Osteoblast (primary cell): ENCODE data around the gene TCF7L1. TPM values are rescaled to one million over a fixed set of nuclear protein-coding genes. Genes with fewer than 3 reads are reported as not detected.

Experiments used
- DNase-seq: peaks from one replicate; pipeline ENCODE4 v3.0.0; 2011; ENCODE audit warnings: low spot score, mixed read lengths; ENCODE audit not compliant: insufficient read length; ENCODE audit errors: missing footprints
- H2AFZ ChIP-seq: 2 replicates; pipeline ENCODE4 v1.6.0; 2011; ENCODE audit warnings: mild to moderate bottlenecking, low read length
- H3K27ac ChIP-seq: 2 replicates; pipeline ENCODE4 v1.5.1; 2011; ENCODE audit warnings: mild to moderate bottlenecking, low read depth, low read length, moderate library complexity
- H3K27me3 ChIP-seq: 2 replicates; pipeline ENCODE4 v1.6.0; 2012; ENCODE audit warnings: mild to moderate bottlenecking, control low read depth, inconsistent platforms, low read length, moderate library complexity; ENCODE audit not compliant: insufficient read depth
- H3K36me3 ChIP-seq: 2 replicates; pipeline ENCODE4 v1.5.1; 2011; ENCODE audit warnings: mild to moderate bottlenecking, low read length, control low read depth, moderate library complexity; ENCODE audit not compliant: insufficient read depth
- H3K4me1 ChIP-seq: 2 replicates; pipeline ENCODE4 v1.5.1; 2011; ENCODE audit warnings: mild to moderate bottlenecking, low read length, control low read depth, moderate library complexity; ENCODE audit not compliant: insufficient read depth
- H3K4me2 ChIP-seq: 2 replicates; pipeline ENCODE4 v1.6.0; 2011; ENCODE audit warnings: mild to moderate bottlenecking, low read length; ENCODE audit not compliant: insufficient read depth
- H3K4me3 ChIP-seq: fragments of 200-600 bp; sonication (generic); 3 replicates; pipeline ENCODE4 v1.5.1; 2012; ENCODE audit warnings: mild to moderate bottlenecking, low read length, inconsistent platforms; ENCODE audit not compliant: insufficient read depth
- H3K79me2 ChIP-seq: 2 replicates; pipeline ENCODE4 v1.6.0; 2012; ENCODE audit warnings: mild to moderate bottlenecking, low read length, control low read depth, inconsistent platforms; ENCODE audit not compliant: insufficient read depth
- H3K9me3 ChIP-seq: 2 replicates; pipeline ENCODE4 v1.5.1; 2011; ENCODE audit warnings: low read depth, low read length, control low read depth
- H4K20me1 ChIP-seq: 2 replicates; pipeline ENCODE4 v1.6.0; 2012; ENCODE audit warnings: mild to moderate bottlenecking, low read length, control low read depth; ENCODE audit not compliant: insufficient read depth
- total RNA-seq: library from RNA; depleted of rRNA; stranded (reverse); fragments of >200 nt; gene quantifications from 2 replicates; pipeline ENCODE4 v1.2.3, GENCODE V29; 2012
- TF ChIP-seq, protein P1 (sequence below): IDR thresholded peaks from 2 replicates; pipeline ENCODE4 v1.5.1; 2011; ENCODE audit warnings: mild to moderate bottlenecking, low read depth, low read length, moderate library complexity; ENCODE audit errors: extremely low read depth

Gene TCF7L1
- total RNA-seq, 1 donor = 2.5 TPM

DNA sequence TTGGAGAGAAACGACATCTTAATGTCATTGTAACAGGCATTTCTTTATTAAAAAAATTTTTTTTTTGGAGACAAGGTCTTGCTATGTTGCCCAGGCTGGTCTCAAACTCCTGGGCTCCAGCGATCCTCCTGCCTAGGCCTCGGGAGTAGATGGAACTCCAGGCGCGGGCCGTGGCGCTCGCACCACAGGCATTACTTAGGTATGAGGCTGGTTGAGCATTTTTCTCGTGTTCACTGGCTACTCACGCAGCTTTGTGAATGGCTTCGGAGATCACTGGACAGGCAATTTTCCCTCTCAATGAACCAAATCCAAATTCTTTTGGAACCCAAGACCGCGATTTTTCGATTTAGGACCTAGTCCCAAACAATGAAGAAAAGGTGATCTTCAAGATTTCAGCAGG lies 795 bp upstream of the TCF7L1 start:
- Histone ChIP-seq H3K27ac (no peak overlapping the region), H3K79me2 (peaks cover 36% of the 10 kb centered on the region), H3K27me3 (no peaks in the 10 kb centered on the region), H4K20me1 (peaks cover 9% of the 10 kb centered on the region), H3K4me1 (peaks cover 15% of the 10 kb centered on the region), H3K36me3 (no peaks in the 10 kb centered on the region), H3K4me3 (peak overlapping the region; percentile 85), H3K9me3 (no peaks in the 10 kb centered on the region), H2AFZ (peak overlapping the region; percentile 53), H3K4me2 (peak overlapping the region; percentile 78)
- DNase-seq = no peak
- TF ChIP-seq, protein P1, sequence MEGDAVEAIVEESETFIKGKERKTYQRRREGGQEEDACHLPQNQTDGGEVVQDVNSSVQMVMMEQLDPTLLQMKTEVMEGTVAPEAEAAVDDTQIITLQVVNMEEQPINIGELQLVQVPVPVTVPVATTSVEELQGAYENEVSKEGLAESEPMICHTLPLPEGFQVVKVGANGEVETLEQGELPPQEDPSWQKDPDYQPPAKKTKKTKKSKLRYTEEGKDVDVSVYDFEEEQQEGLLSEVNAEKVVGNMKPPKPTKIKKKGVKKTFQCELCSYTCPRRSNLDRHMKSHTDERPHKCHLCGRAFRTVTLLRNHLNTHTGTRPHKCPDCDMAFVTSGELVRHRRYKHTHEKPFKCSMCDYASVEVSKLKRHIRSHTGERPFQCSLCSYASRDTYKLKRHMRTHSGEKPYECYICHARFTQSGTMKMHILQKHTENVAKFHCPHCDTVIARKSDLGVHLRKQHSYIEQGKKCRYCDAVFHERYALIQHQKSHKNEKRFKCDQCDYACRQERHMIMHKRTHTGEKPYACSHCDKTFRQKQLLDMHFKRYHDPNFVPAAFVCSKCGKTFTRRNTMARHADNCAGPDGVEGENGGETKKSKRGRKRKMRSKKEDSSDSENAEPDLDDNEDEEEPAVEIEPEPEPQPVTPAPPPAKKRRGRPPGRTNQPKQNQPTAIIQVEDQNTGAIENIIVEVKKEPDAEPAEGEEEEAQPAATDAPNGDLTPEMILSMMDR = no peak

DNA sequence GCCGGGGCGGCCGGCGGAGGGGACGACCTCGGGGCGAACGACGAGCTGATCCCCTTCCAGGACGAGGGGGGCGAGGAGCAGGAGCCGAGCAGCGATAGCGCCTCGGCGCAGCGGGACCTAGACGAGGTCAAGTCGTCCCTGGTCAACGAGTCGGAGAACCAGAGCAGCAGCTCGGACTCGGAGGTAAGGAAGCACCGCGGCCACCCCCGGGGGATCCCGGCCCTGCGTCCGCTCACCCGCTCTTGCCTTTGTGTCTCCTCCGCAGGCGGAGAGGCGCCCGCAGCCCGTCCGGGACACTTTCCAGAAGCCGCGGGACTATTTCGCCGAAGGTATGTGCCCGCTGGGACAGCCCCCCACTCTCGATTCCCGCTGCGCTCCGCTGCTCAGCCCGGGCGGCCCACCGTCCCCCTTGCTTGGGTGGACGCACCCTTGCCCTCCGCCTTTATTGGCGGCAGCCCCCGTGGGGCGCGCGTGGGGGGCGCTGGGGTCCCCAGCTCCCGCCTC lies 611 bp downstream of the TCF7L1 start:
- peak overlapping the region; percentile 66 for H2AFZ ChIP-seq
- H3K9me3 ChIP-seq = no peaks in the 10 kb centered on the region
- H3K4me3 ChIP-seq = peak overlapping the region; percentile 85
- peak; percentile 95 for DNase-seq
- peaks cover 40% of the 10 kb centered on the region for H3K79me2 ChIP-seq
- TF ChIP-seq, protein P1 = no peak
- H3K36me3 ChIP-seq = no peaks in the 10 kb centered on the region
- peaks cover 15% of the 10 kb centered on the region for H3K4me1 ChIP-seq
- H3K27me3 ChIP-seq = no peaks in the 10 kb centered on the region
- no peak overlapping the region for H3K27ac ChIP-seq
- peak overlapping the region; percentile 81 for H3K4me2 ChIP-seq
- H4K20me1 ChIP-seq = peaks cover 16% of the 10 kb centered on the region

- Histone ChIP-seq H3K36me3 (no peaks in the 10 kb centered on the region), H3K4me3 (peak overlapping the region; percentile 85), H3K27ac (no peak overlapping the region), H4K20me1 (peaks cover 16% of the 10 kb centered on the region), H3K4me1 (peaks cover 15% of the 10 kb centered on the region), H3K27me3 (no peaks in the 10 kb centered on the region), H2AFZ (peak overlapping the region; percentile 66), H3K9me3 (no peaks in the 10 kb centered on the region), H3K79me2 (peaks cover 43% of the 10 kb centered on the region), H3K4me2 (peak overlapping the region; percentile 81)
- DNase-seq = peak; percentile 93
- TF ChIP-seq, protein P1 = no peak
Measured at GRCh38 chr2:85134255-85134895, 1.2 kb downstream of the TCF7L1 start.

- Histone ChIP-seq H3K27me3 (no peaks in the 10 kb centered on the region), H2AFZ (no peak overlapping the region), H3K4me2 (peak overlapping the region; percentile 81), H3K79me2 (peaks cover 50% of the 10 kb centered on the region), H3K9me3 (no peaks in the 10 kb centered on the region), H3K36me3 (no peaks in the 10 kb centered on the region), H3K4me3 (peak overlapping the region; percentile 85), H4K20me1 (peaks cover 19% of the 10 kb centered on the region), H3K27ac (no peak overlapping the region), H3K4me1 (peaks cover 11% of the 10 kb centered on the region)
- TF ChIP-seq, protein P1 = no peak
- peak; percentile 83 for DNase-seq
Measured at GRCh38 chr2:85134896-85135659, 1.9 kb downstream of the TCF7L1 start.
